PC-3 (cell line): ENCODE results near the gene RFX1.
"Not testable (repeated sequence)": the region's sequence is repeated elsewhere in the genome, so short reads cannot be mapped to it uniquely, and the experiment has no call there.

ENCODE experiments used
- CTCF ChIP-seq: fragments of 300-600 bp; sonication (generic); conservative IDR thresholded peaks from 2 replicates; pipeline ENCODE4 v1.5.1; 2017; ENCODE audit warnings: antibody characterized with exemption, low read depth, mild to moderate bottlenecking, low read length
- EZH2 ChIP-seq: fragments of 300-600 bp; sonication (generic); IDR thresholded peaks from one replicate; pipeline ENCODE4 v1.6.1; 2017; ENCODE audit warnings: antibody characterized with exemption, mild to moderate bottlenecking, low read length; ENCODE audit not compliant: unreplicated experiment
- EZH2phosphoT487 ChIP-seq: fragments of 300-600 bp; sonication (generic); IDR thresholded peaks from 2 replicates; pipeline ENCODE4 v1.6.1; 2018; ENCODE audit warnings: mild to moderate bottlenecking, antibody characterized with exemption, low read length, borderline replicate concordance

GRCh38 chr19:13967206-13967605 lies 38.9 kb downstream of the RFX1 start:
- not testable (repeated sequence) for TF ChIP-seq CTCF, EZH2phosphoT487, EZH2
